Measurements from ENCODE around the gene CAPZB.
"Not testable (repeated sequence)": the region's sequence is repeated elsewhere in the genome, so short reads cannot be mapped to it uniquely, and the experiment has no call there.

CAPZB gene

GRCh38 chr1:19310720-19311502, 174.4 kb downstream of the CAPZB start:
- no peak for DNase-seq (ENCODE audit: low spot score)

- DNase-seq (ENCODE audit: low spot score): peak; percentile 41
These were observed 175.3 kb downstream of the CAPZB start for GRCh38 chr1:19310061-19310460.

DNA sequence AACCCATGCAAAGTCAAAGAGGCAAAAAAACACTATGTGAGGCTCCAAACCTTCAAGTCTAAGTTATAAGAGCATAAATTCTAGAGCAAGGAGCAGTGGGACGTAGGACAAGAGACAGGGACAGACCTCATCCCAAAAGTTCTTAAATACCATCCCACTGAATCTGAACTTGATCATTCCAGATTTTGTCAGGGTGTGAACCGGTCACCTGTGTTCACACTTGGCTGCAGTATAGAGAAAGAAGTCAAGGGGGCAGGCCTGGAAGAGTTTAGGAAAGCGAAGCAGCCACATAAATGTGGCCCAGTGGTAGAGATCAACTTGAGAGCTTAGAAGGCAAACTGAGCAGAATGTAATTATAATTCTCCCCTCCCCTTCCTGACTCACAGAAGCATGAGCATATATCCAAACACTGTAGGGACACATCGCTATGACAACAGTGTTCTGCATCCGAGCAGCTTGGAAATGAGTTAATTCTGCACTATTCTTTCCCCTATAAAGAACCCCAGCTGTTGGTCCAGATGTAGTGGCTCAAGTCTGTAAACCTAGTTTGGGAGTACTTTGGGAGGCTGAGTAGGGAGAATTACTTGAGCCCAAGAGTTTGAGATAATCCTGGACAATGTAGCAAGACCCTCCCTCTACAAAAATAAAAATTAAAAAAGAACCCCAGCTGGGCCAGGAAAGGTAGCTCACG, 176.1 kb downstream of the CAPZB start:
- DNase-seq (ENCODE audit: low spot score): peak; percentile 82

GRCh38 chr1:19308509-19308907, 176.8 kb downstream of the CAPZB start:
- no peak for DNase-seq (ENCODE audit: low spot score)

- no peak for DNase-seq (ENCODE audit: low spot score)
These were observed 177.4 kb downstream of the CAPZB start for GRCh38 chr1:19307794-19308508.

- DNase-seq (ENCODE audit: low spot score): no peak
These were observed 178.4 kb downstream of the CAPZB start for GRCh38 chr1:19306941-19307340.

DNA sequence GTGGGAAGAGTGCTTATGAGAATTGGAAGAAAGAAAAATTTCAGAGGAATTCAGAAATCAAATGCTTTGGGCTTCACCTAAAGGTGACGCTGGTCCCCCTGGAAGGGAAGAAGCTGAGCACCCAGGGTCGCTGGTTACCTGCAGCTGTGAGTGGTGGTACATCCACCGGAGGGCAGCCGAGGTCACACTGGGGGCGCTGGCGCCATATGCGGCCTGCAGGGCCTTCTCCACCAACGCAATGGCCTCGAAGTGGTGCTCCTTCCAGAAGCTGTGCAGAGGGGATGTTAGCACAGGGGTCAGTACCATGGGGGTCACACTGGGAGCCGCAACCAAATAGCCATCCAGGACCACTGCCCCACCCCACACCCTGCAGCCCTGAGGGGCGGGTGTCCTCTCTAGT, 179.5 kb downstream of the CAPZB start:
- no peak for DNase-seq (ENCODE audit: low spot score)

- not testable (repeated sequence) for DNase-seq (ENCODE audit: low spot score)
These were observed 181.3 kb downstream of the CAPZB start for GRCh38 chr1:19304081-19304480.

GRCh38 chr1:19300211-19300610, 185.1 kb downstream of the CAPZB start:
- no peak for DNase-seq (ENCODE audit: low spot score)

- no peak for DNase-seq (ENCODE audit: low spot score)
These were observed 190.7 kb downstream of the CAPZB start for GRCh38 chr1:19294638-19295037.

- DNase-seq (ENCODE audit: low spot score): no peak
These were observed 196.1 kb downstream of the CAPZB start for GRCh38 chr1:19289244-19289643.
